ENCODE results near the gene HMCN1.

DNA sequence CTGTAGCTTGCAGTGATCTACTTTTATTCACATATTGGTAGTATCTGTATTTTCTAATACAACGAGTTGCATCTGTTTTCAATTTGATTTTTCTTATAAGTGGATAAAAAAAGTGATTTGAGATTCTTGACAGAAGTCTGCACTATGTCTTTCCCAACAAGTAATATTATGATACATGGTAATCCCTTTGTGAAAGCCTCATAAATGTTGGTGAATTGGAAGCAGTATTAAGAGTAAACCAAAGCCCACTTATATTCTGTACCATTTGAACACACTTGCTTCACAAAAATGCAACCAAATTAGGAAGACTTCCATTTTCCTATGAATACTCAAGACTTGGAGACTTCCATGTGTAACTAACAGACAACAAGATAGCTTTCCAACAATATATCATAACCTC is 172.0 kb downstream of the HMCN1 start:
- TF ChIP-seq, protein P1, sequence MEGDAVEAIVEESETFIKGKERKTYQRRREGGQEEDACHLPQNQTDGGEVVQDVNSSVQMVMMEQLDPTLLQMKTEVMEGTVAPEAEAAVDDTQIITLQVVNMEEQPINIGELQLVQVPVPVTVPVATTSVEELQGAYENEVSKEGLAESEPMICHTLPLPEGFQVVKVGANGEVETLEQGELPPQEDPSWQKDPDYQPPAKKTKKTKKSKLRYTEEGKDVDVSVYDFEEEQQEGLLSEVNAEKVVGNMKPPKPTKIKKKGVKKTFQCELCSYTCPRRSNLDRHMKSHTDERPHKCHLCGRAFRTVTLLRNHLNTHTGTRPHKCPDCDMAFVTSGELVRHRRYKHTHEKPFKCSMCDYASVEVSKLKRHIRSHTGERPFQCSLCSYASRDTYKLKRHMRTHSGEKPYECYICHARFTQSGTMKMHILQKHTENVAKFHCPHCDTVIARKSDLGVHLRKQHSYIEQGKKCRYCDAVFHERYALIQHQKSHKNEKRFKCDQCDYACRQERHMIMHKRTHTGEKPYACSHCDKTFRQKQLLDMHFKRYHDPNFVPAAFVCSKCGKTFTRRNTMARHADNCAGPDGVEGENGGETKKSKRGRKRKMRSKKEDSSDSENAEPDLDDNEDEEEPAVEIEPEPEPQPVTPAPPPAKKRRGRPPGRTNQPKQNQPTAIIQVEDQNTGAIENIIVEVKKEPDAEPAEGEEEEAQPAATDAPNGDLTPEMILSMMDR (IDR thresholded peaks at IDR 0.05), result no peak
- TF ChIP-seq POLR2AphosphoS5 (IDR thresholded peaks at IDR 0.05), result no peak
- TF ChIP-seq POLR2A (IDR thresholded peaks at IDR 0.05), result no peak
